Colonic mucosa (tissue), 4 donors: Measurements from ENCODE around the gene LMNA. TPM values are rescaled to one million over a fixed set of nuclear protein-coding genes. Genes with fewer than 3 reads are reported as not detected.

Experiments used
- DNase-seq: peaks from one replicate; pipeline ENCODE4 v3.0.0-alpha.2; 2020
- H3K27ac ChIP-seq: fragments of 200-600 bp; one replicate; pipeline ENCODE4 v1.8.0; 2021
- H3K27me3 ChIP-seq: fragments of 200-600 bp; one replicate; pipeline ENCODE4 v1.8.0; 2021
- H3K36me3 ChIP-seq: fragments of 200-600 bp; one replicate; pipeline ENCODE4 v1.8.0; 2021
- H3K4me1 ChIP-seq: fragments of 200-600 bp; one replicate; pipeline ENCODE4 v1.8.0; 2021; ENCODE audit warnings: mild to moderate bottlenecking
- H3K4me3 ChIP-seq: fragments of 200-600 bp; one replicate; pipeline ENCODE4 v1.8.0; 2021
- H3K9ac ChIP-seq, 2 donors: one replicate each; pipeline ENCODE4 v1.7.0; 2013; ENCODE audit warnings: control low read depth in 2 of 2, low read depth in 2 of 2, low read length in 2 of 2
- H3K9me3 ChIP-seq: fragments of 200-600 bp; one replicate; pipeline ENCODE4 v1.8.0; 2021
- CTCF ChIP-seq: fragments of 200-600 bp; IDR thresholded peaks from one replicate; pipeline ENCODE4 v1.8.0; 2022; ENCODE audit warnings: antibody characterized with exemption, mild to moderate bottlenecking
- intact Hi-C: fragments of 100-400 bp; cut with DNase I; formaldehyde crosslinking; loops from one replicate; pipeline ENCODE4 v1.14.1; 2022
- total RNA-seq, 2 donors: library from RNA; stranded (reverse); fragmentation: NEBNext Ultra II Directional in 1 of 2; extraction: Animal tissue kit (Norgen Biotek cat#: 25700) in 1 of 2; gene quantifications; one replicate each; pipeline ENCODE4 v1.2.1, GENCODE V29; 2021
- donor health status: healthy.
- donor health status: DM: no; HTN: no; CAD: no.
- donor health status: DM: no; HTN: no; CAD: no.

Gene LMNA
- total RNA-seq, 2 donors from 2014 or later: 414 to 610 TPM

- H3K27me3 ChIP-seq: no peaks in the 10 kb centered on the region
- H3K4me3 ChIP-seq: no peak overlapping the region
- peaks cover 22% of the 10 kb centered on the region for H3K36me3 ChIP-seq
- H3K9ac ChIP-seq: peak overlapping the region; percentile 58 to 64
- peak overlapping the region; percentile 94 for H3K27ac ChIP-seq
- intact Hi-C loops: loop anchor here (2.0 kb wide), 1 partner anchor 32 kb away; no protein-coding TSS in a partner anchor
- H3K9me3 ChIP-seq: no peaks in the 10 kb centered on the region
- no peak for DNase-seq
- TF ChIP-seq CTCF: no peak
- H3K4me1 ChIP-seq: peaks cover 48% of the 10 kb centered on the region
These were observed 14.4 kb downstream of the LMNA start for GRCh38 chr1:156128654-156129597.

- no peaks in the 10 kb centered on the region for H3K9me3 ChIP-seq
- peaks cover 40% of the 10 kb centered on the region for H3K4me1 ChIP-seq
- H3K4me3 ChIP-seq: no peak overlapping the region
- peak; percentile 90 for DNase-seq
- peaks cover 32% of the 10 kb centered on the region for H3K36me3 ChIP-seq
- peak overlapping the region; percentile 94 for H3K27ac ChIP-seq
- no peaks in the 10 kb centered on the region for H3K27me3 ChIP-seq
- intact Hi-C loops: loop anchor here (2.0 kb wide), 1 partner anchor 33 kb away; no protein-coding TSS in a partner anchor
- peak overlapping the region; percentile 58 to 60 for H3K9ac ChIP-seq
- TF ChIP-seq CTCF: peak; percentile 91
These were observed 15.4 kb downstream of the LMNA start for GRCh38 chr1:156129687-156130577.

GRCh38 chr1:156130578-156130942, 16.0 kb downstream of the LMNA start:
- DNase-seq: no peak
- H3K9me3 ChIP-seq: no peaks in the 10 kb centered on the region
- H3K27me3 ChIP-seq: no peaks in the 10 kb centered on the region
- H3K4me3 ChIP-seq: no peak overlapping the region
- intact Hi-C loops: no loop called here
- H3K4me1 ChIP-seq: peaks cover 38% of the 10 kb centered on the region
- peak overlapping the region; percentile 94 for H3K27ac ChIP-seq
- peak overlapping the region in 1 of 2 donors; percentile 58 for H3K9ac ChIP-seq
- peaks cover 38% of the 10 kb centered on the region for H3K36me3 ChIP-seq
- no peak for TF ChIP-seq CTCF

- no peak for DNase-seq
- H3K27ac ChIP-seq: no peak overlapping the region
- H3K4me1 ChIP-seq: no peaks in the 10 kb centered on the region
- peak overlapping the region in 1 of 2 donors; percentile 35 for H3K9ac ChIP-seq
- TF ChIP-seq CTCF: no peak
- H3K36me3 ChIP-seq: peaks cover 60% of the 10 kb centered on the region
- H3K27me3 ChIP-seq: no peaks in the 10 kb centered on the region
- intact Hi-C loops: no loop called here
- no peak overlapping the region for H3K4me3 ChIP-seq
- no peaks in the 10 kb centered on the region for H3K9me3 ChIP-seq
These were observed 20.4 kb downstream of the LMNA start for GRCh38 chr1:156134716-156135435.
